H1 (cell line): ENCODE measurements around the gene SMIM15. TPM values are rescaled to one million over a fixed set of nuclear protein-coding genes. Genes with fewer than 3 reads are reported as not detected.

Experiments
- CTCF ChIA-PET: fragments of 300-600 bp; sonication (Branson Sonifier 250); formaldehyde crosslinking; loops from one replicate; lab custom pipeline; 2021; ENCODE audit not compliant: partially characterized antibody; lab: Charles Lee
- POLR2A ChIA-PET: fragments of 300-600 bp; sonication (Branson Sonifier 250); formaldehyde crosslinking; loops from one replicate; lab custom pipeline; 2021; ENCODE audit warnings: inconsistent platforms; ENCODE audit not compliant: partially characterized antibody; lab: Charles Lee
- DNase-seq, 2 experiments: peaks; one replicate each; pipeline versions ENCODE4 v3.0.0 to v3.0.0-alpha.2; 2010 to 2022; ENCODE audit warnings: low spot score in 2 of 2, low read depth in 1 of 2, mixed read lengths in 1 of 2
- FAIRE-seq: peaks from 2 replicates; lab custom pipeline; 2011; peaks lifted over from hg19 to GRCh38; lab: Jason Lieb, UNC
- H2AFZ ChIP-seq: 2 replicates; pipeline ENCODE4 v1.8.1; 2012; ENCODE audit warnings: low read length, inconsistent platforms
- H2AK5ac ChIP-seq: 2 replicates; pipeline ENCODE4 v1.6.1; 2013; ENCODE audit warnings: low read depth, low read length
- H2BK120ac ChIP-seq: replicated peaks from 2 replicates; pipeline ENCODE3; 2013; ENCODE audit warnings: low read depth, low read length, inconsistent platforms
- H2BK12ac ChIP-seq: 2 replicates; pipeline ENCODE4 v1.6.1; 2013; ENCODE audit warnings: low read depth, low read length
- H2BK15ac ChIP-seq: 2 replicates; pipeline ENCODE4 v1.6.1; 2013; ENCODE audit warnings: low read length
- H2BK20ac ChIP-seq: 2 replicates; pipeline ENCODE4 v1.6.1; 2013; ENCODE audit warnings: low read length
- H2BK5ac ChIP-seq: 2 replicates; pipeline ENCODE4 v1.6.1; 2013; ENCODE audit warnings: low read depth, low read length
- H3K14ac ChIP-seq: 2 replicates; pipeline ENCODE4 v1.6.1; 2013; ENCODE audit warnings: inconsistent platforms; ENCODE audit not compliant: insufficient read length
- H3K18ac ChIP-seq: 2 replicates; pipeline ENCODE4 v1.6.1; 2013; ENCODE audit warnings: low read length; ENCODE audit errors: extremely low read depth
- H3K23ac ChIP-seq: 2 replicates; pipeline ENCODE4 v1.6.1; 2013; ENCODE audit warnings: inconsistent platforms; ENCODE audit not compliant: insufficient read length
- H3K23me2 ChIP-seq: 2 replicates; pipeline ENCODE4 v1.6.1; 2013; ENCODE audit warnings: low read depth, low read length
- H3K27ac ChIP-seq: 2 replicates; pipeline ENCODE4 v1.6.1; 2011; ENCODE audit warnings: low read depth, low read length, inconsistent platforms
- H3K27me3 ChIP-seq, 4 experiments: replicated peaks in 1 of 4; 1 replicate in 1 of 4; 2 replicates in 3 of 4; pipeline versions ENCODE4 v1.6.1 to v1.8.1; 2011 to 2013; ENCODE audit warnings: low read length in 3 of 4, mild to moderate bottlenecking in 3 of 4, inconsistent platforms in 2 of 4, mixed read lengths in 2 of 4, moderate library complexity in 1 of 4; ENCODE audit not compliant: control insufficient read depth in 3 of 4, insufficient read depth in 3 of 4; ENCODE audit errors: extremely low read depth in 1 of 4
- H3K36me3 ChIP-seq, 4 experiments: 2 replicates each; pipeline versions ENCODE4 v1.6.1 to v1.8.1; 2011 to 2013; ENCODE audit warnings: mild to moderate bottlenecking in 4 of 4, low read length in 3 of 4, moderate library complexity in 2 of 4, control low read depth in 1 of 4, inconsistent platforms in 1 of 4; ENCODE audit not compliant: insufficient read depth in 4 of 4, control insufficient read depth in 2 of 4
- H3K4ac ChIP-seq: replicated peaks from 2 replicates; pipeline ENCODE3; 2013; ENCODE audit warnings: low read length, low read depth, mixed read lengths, inconsistent platforms; ENCODE audit not compliant: insufficient read length
- H3K4me1 ChIP-seq, 4 experiments: replicated peaks in 1 of 4; 1 replicate in 1 of 4; 2 replicates in 3 of 4; pipeline versions ENCODE4 v1.6.1 to v1.8.1; 2011 to 2013; ENCODE audit warnings: low read length in 3 of 4, inconsistent platforms in 2 of 4, mixed read lengths in 1 of 4; ENCODE audit not compliant: insufficient read depth in 4 of 4, control insufficient read depth in 3 of 4
- H3K4me2 ChIP-seq, 2 experiments: 2 replicates each; pipeline versions ENCODE4 v1.6.1 to v1.8.1; 2011 to 2013; ENCODE audit warnings: low read depth in 2 of 2, low read length in 2 of 2, control low read depth in 1 of 2, inconsistent platforms in 1 of 2, mild to moderate bottlenecking in 1 of 2; ENCODE audit not compliant: insufficient read depth in 1 of 2
- H3K4me3 ChIP-seq, 4 experiments: fragments of 200-600, 300-600 bp in 1 of 4; sonication (generic), shearing (Covaris generic), sonication (Bioruptor Twin) in 1 of 4; 2 replicates each; pipeline versions ENCODE4 v1.5.1 to v1.8.1; 2011 to 2016; ENCODE audit warnings: low read length in 4 of 4, low read depth in 3 of 4, control low read depth in 2 of 4, inconsistent platforms in 2 of 4, mild to moderate bottlenecking in 2 of 4, mixed read lengths in 1 of 4, moderate library complexity in 1 of 4; ENCODE audit not compliant: insufficient read depth in 2 of 4; ENCODE audit errors: extremely low read depth in 1 of 4
- H3K56ac ChIP-seq: replicated peaks from 2 replicates; pipeline ENCODE3; 2013; ENCODE audit warnings: low read depth, mild to moderate bottlenecking, mixed read lengths, low read length, inconsistent platforms; ENCODE audit not compliant: insufficient read length
- H3K79me1 ChIP-seq: 2 replicates; pipeline ENCODE4 v1.6.1; 2013; ENCODE audit warnings: low read depth, low read length, control low read depth
- H3K79me2 ChIP-seq, 2 experiments: 2 replicates each; pipeline versions ENCODE4 v1.6.1 to v1.8.1; 2012 to 2013; ENCODE audit warnings: low read length in 2 of 2, mild to moderate bottlenecking in 2 of 2, inconsistent platforms in 1 of 2; ENCODE audit not compliant: insufficient read depth in 2 of 2, control insufficient read depth in 1 of 2
- H3K9ac ChIP-seq, 4 experiments: replicated peaks in 1 of 4; 1 replicate in 1 of 4; 2 replicates in 3 of 4; pipeline versions ENCODE4 v1.6.1 to v1.8.1; 2011 to 2013; ENCODE audit warnings: low read depth in 3 of 4, low read length in 3 of 4, control low read depth in 2 of 4, mild to moderate bottlenecking in 2 of 4, moderate library complexity in 2 of 4, inconsistent platforms in 1 of 4; ENCODE audit errors: extremely low read depth in 1 of 4
- H3K9me3 ChIP-seq, 2 experiments: 2 replicates each; pipeline versions ENCODE4 v1.6.1 to v1.8.1; 2012 to 2013; ENCODE audit warnings: mild to moderate bottlenecking in 2 of 2, moderate library complexity in 2 of 2, control low read depth in 1 of 2, inconsistent platforms in 1 of 2, low read depth in 1 of 2, low read length in 1 of 2, mixed read lengths in 1 of 2; ENCODE audit not compliant: insufficient read depth in 2 of 2
- H4K20me1 ChIP-seq, 2 experiments: replicated peaks in 1 of 2; 2 replicates each; pipeline versions ENCODE3 to v1.8.1; 2011 to 2013; ENCODE audit warnings: inconsistent platforms in 2 of 2, low read length in 2 of 2, mild to moderate bottlenecking in 1 of 2; ENCODE audit not compliant: insufficient read depth in 2 of 2, control insufficient read depth in 1 of 2
- H4K5ac ChIP-seq: 2 replicates; pipeline ENCODE4 v1.6.1; 2013; ENCODE audit warnings: low read length, low read depth, mixed read lengths, inconsistent platforms; ENCODE audit not compliant: insufficient read length
- H4K8ac ChIP-seq: 2 replicates; pipeline ENCODE4 v1.8.0; 2013; ENCODE audit warnings: mild to moderate bottlenecking, moderate library complexity, low read length, inconsistent platforms; ENCODE audit not compliant: insufficient read depth; ENCODE audit errors: extremely low read depth
- H4K91ac ChIP-seq: replicated peaks from 2 replicates; pipeline ENCODE3; 2013; ENCODE audit warnings: low read length, mixed read lengths, inconsistent platforms; ENCODE audit not compliant: insufficient read length
- CHD1 ChIP-seq: IDR thresholded peaks from 2 replicates; pipeline ENCODE4 v1.6.1; 2012; ENCODE audit warnings: low read depth, low read length, improper control_type of control experiment
- EGR1 ChIP-seq: IDR thresholded peaks from 2 replicates; pipeline ENCODE4 v1.6.1; 2011; ENCODE audit warnings: low read depth, low read length, borderline replicate concordance
- KDM1A ChIP-seq: fragments of 200-600, 300-600 bp; sonication (generic); IDR thresholded peaks from 2 replicates; pipeline ENCODE4 v1.7.1; 2016; ENCODE audit warnings: mild to moderate bottlenecking, low read length, borderline replicate concordance
- PHF8 ChIP-seq: fragments of 200-600 bp; sonication (generic); conservative IDR thresholded peaks from 2 replicates; pipeline ENCODE4 v1.7.1; 2012; ENCODE audit warnings: low read depth, mild to moderate bottlenecking, inconsistent platforms, low read length, moderate library complexity
- RBBP5 ChIP-seq: IDR thresholded peaks from 2 replicates; pipeline ENCODE4 v1.7.1; 2012; ENCODE audit warnings: low read depth, mild to moderate bottlenecking, inconsistent platforms, low read length, moderate library complexity, borderline replicate concordance
- SP1 ChIP-seq: IDR thresholded peaks from 2 replicates; pipeline ENCODE4 v1.6.1; 2011; ENCODE audit warnings: low read depth, low read length
- SP4 ChIP-seq: IDR thresholded peaks from 2 replicates; pipeline ENCODE4 v1.6.1; 2012; ENCODE audit warnings: low read length, inconsistent platforms
- WGBS, 2 experiments: shearing (Covaris generic) in 1 of 2; methylation state at CpG; one replicate each; pipeline versions ENCODE4 v1.1.6 to v1.1.7; 2013 to 2015; ENCODE audit warnings: low lambda C conversion rate in 2 of 2, mixed read lengths in 2 of 2, inconsistent platforms in 1 of 2, low coverage in 1 of 2, missing lambda C conversion rate in 1 of 2; ENCODE audit not compliant: insufficient replicate concordance in 2 of 2, insufficient coverage in 1 of 2, insufficient read length in 1 of 2; ENCODE audit errors: extremely low coverage in 1 of 2, missing lambda C conversion rate in 1 of 2; 5-methylcytosine and 5-hydroxymethylcytosine counted together
- polyA plus RNA-seq, 7 experiments: library from polyadenylated mRNA; depleted of rRNA in 3 of 7; stranded (reverse) in 5 of 7; unstranded in 2 of 7; fragments of >200 nt in 5 of 7; fragments of 200-250 nt in 2 of 7; gene quantifications; 1 replicate in 5 of 7; 2 replicates in 1 of 7; 4 replicates in 1 of 7; pipeline versions ENCODE4 v1.2.1 to v1.2.3, GENCODE V29; 2011 to 2013; ENCODE audit warnings: missing spikeins in 2 of 7, mixed read lengths in 2 of 7
- total RNA-seq: library from RNA; stranded (reverse); fragmentation: NEBNext Ultra II Directional; extraction: Animal tissue kit (Norgen Biotek cat#: 25700); gene quantifications from 2 replicates; pipeline ENCODE4 v1.2.1, GENCODE V29; 2021

SMIM15 gene
- total and polyA plus RNA-seq, 2 of the 8 experiments (the other 6 are each of a cell fraction or from before 2014, with no cell fraction given), result 17.6 to 53.1 TPM

DNA sequence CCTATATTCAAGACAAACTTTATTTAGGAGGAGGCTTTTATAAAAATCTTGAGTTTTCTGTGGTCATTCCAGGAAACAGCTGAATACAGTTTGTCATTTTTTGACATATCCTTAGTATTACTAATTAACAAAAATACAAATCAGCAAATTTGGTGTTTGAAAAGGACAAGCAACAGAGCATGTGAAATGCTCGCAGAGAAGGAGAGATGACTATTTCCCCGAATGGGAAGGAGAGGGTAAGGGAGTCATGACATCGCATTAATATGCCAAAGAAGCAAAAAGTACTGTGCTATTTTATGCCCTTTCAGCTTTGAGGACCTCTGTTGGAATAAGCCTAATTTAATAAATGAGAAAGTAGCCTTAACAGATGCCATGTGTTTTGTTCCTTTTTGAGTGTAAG is 1.8 kb downstream of the SMIM15 start:
- Histone ChIP-seq H3K27me3 (no peaks in the 10 kb centered on the region), H3K18ac (no peak overlapping the region), H3K23ac (no peak overlapping the region), H3K56ac (no peak overlapping the region), H3K14ac (no peak overlapping the region), H3K9me3 (peaks cover 6% of the 10 kb centered on the region in 2 experiments), H3K79me2 (peaks cover 0 to 43% of the 10 kb centered on the region in 2 experiments; a peak in 2 of 4 replicates), H3K9ac (no peak overlapping the region), H3K79me1 (no peaks in the 10 kb centered on the region; the same call in 1 of the 2 replicates), H4K91ac (no peak overlapping the region), H2BK15ac (no peak overlapping the region), H3K27ac (no peak overlapping the region), H4K5ac (no peak overlapping the region), H2AK5ac (no peak overlapping the region), H2BK5ac (no peak overlapping the region), H3K23me2 (peaks cover 2% of the 10 kb centered on the region; the same call in 1 of the 2 replicates), H3K36me3 (peaks cover 6 to 36% (median 16%) of the 10 kb centered on the region in 4 experiments; a peak in 7 of 8 replicates), H2BK120ac (no peak overlapping the region), H3K4me1 (peaks cover 0 to 3% (median 1%) of the 10 kb centered on the region in 4 experiments; a peak in 2 of 7 replicates), H3K4me2 (no peak overlapping the region), H4K20me1 (peaks cover 0 to 3% of the 10 kb centered on the region in 2 experiments), H2BK20ac (no peak overlapping the region), H3K4me3 (no peak overlapping the region), H3K4ac (no peak overlapping the region), H2AFZ (no peak overlapping the region), H4K8ac (no peak overlapping the region), H2BK12ac (no peak overlapping the region)
- 86% methylated on average over 3 of the region's 3 CpGs; no CpG with 5 or more reads in 1 of the 2 experiments for WGBS, 2 experiments
- FAIRE-seq, result no peak
- ChIA-PET POLR2A (interaction anchor here (1.3 kb wide), 1 partner anchor 160 kb away, joined by 5 read pairs; no protein-coding TSS in a partner anchor), CTCF (interaction anchor here (0.7 kb wide), 1 partner anchor 249 kb away, joined by 3 read pairs; no protein-coding TSS in a partner anchor)
- DNase-seq, result no peak
- TF ChIP-seq KDM1A, result no peak
- TF ChIP-seq CHD1, result no peak
- TF ChIP-seq SP1, result no peak
- TF ChIP-seq PHF8, result no peak
- TF ChIP-seq EGR1, result no peak
- TF ChIP-seq SP4, result no peak
- no peak for TF ChIP-seq RBBP5
